ENCODE measurements around the gene RUVBL1. TPM values are rescaled to one million over a fixed set of nuclear protein-coding genes. Genes with fewer than 3 reads are reported as not detected.

RUVBL1 gene
- total and polyA plus RNA-seq, 4 experiments from 2014 or later, result 26.6 to 71.4 (median 46.9) TPM

DNA sequence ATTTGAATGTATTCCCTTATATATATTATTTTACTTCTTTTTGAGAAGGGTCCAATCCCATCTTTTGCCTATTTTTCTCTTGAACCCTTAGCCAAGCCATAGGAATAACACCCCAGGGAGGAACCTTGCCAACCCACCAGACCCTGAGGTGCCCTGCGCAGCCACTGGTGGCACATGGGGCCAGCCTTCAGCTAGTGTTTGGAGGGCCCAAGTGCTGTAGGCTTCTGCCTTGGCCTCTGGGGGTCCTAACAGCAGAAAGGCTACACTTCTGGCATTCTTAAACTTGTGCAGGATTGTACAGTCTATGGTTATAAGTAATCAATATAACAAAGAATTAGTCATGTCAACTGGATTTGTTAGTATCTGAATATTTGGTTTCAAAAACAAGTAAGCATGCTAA lies 34.5 kb downstream of the RUVBL1 start:
- Mint-ChIP-seq H3K36me3 (peaks cover 43 to 58% of the 10 kb centered on the region in 2 donors), H3K27me3 (no peaks in the 10 kb centered on the region), H3K4me3 (no peak overlapping the region), H3K9me3 (no peaks in the 10 kb centered on the region), H3K27ac (no peak overlapping the region), H3K4me1 (no peaks in the 10 kb centered on the region)
- CTCF ChIA-PET (ENCODE audit: partially characterized antibody), result interaction anchor here (1.4 kb wide), 1 partner anchor 45 kb away, joined by 4 read pairs; no protein-coding TSS in a partner anchor
- no peak for DNase-seq
- peaks cover 28% of the 10 kb centered on the region for H3K36me3 ChIP-seq (ENCODE audit: insufficient read depth, low read length)
- no peak overlapping the region for H3K27ac ChIP-seq (ENCODE audit: low read depth, low read length)
- H3K9me3 ChIP-seq (ENCODE audit: control insufficient read depth in 1 of 2, low read length in 2 of 2), result no peaks in the 10 kb centered on the region
- POLR2A ChIA-PET (ENCODE audit: partially characterized antibody), result no interaction called here
- no peaks in the 10 kb centered on the region for H3K27me3 ChIP-seq (ENCODE audit: insufficient read depth, low read length)
- intact Hi-C loops (cut with micrococcal nuclease), result no loop called here
- H3K4me3 ChIP-seq (ENCODE audit: low read length in 2 of 2), result no peak overlapping the region
- H3K4me1 ChIP-seq (ENCODE audit: insufficient read depth, low read length), result no peaks in the 10 kb centered on the region

DNA sequence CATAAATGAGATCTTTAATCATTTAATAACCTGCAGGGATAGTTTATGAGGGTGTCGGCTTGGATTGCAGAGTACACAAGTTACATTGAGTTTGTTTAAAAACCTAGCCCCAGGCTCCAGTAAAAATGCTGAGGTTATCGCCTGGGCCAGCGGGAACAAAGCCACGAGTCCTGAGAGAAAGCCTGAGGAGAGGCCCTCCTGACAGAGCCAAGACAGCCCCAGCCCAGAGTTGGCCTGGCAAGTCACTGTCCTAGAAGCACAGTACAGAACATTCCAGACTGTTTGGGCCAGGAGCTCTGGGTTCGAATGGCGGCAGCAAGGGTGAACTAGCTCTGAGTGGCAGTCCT lies 39.0 kb downstream of the RUVBL1 start:
- peak overlapping the region in 1 of 7 donors; percentile 57 for H3K27ac Mint-ChIP-seq
- CTCF ChIA-PET (ENCODE audit: partially characterized antibody), result interaction anchor here (2.3 to 3.3 kb wide), 2 partner anchors 9 to 49 kb away, joined by 8 to 10 read pairs; no protein-coding TSS in a partner anchor

DNA sequence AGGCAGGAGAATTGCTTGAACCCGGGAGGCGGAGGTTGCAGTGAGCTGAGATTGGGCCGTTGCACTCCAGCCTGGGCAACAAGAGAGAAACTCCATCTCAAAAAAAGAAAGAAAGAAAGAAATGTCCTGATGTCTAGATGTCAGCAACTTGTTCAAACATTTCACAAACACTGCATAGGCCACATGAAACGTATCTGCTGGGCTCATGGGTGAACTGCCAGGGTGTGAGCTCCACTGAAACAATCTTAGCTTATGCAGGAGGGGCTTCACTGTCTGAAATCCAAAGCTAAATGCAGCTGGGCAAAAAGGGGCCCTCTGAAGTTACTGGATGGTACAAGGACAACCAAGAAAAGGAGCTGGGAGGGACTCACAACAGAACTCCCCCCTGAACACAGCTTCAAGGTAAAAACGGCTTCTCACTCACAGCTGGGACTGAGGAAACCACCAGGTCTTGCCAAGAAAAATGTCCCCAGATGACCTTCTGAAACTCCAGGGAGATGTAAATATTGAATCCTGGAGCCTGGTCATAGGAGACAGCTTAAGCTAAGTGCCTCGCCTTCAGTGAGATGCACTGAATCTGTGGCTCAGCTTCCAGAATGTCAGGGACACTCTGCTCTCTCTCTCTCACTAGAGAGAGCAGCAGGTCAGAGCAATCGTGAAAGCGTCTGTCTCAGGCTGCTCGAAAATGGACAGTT lies 39.5 kb downstream of the RUVBL1 start:
- Mint-ChIP-seq H3K4me3 (no peak overlapping the region), H3K9me3 (no peaks in the 10 kb centered on the region), H3K4me1 (no peaks in the 10 kb centered on the region), H3K36me3 (peaks cover 75 to 78% of the 10 kb centered on the region in 2 donors), H3K27me3 (no peaks in the 10 kb centered on the region), H3K27ac (no peak overlapping the region)
- Histone ChIP-seq H3K27me3 (ENCODE audit: insufficient read depth, low read length) (no peaks in the 10 kb centered on the region), H3K36me3 (ENCODE audit: insufficient read depth, low read length) (peaks cover 41% of the 10 kb centered on the region), H3K4me1 (ENCODE audit: insufficient read depth, low read length) (no peaks in the 10 kb centered on the region), H3K9me3 (ENCODE audit: control insufficient read depth in 1 of 2, low read length in 2 of 2) (no peaks in the 10 kb centered on the region), H3K27ac (ENCODE audit: low read depth, low read length) (no peak overlapping the region), H3K4me3 (ENCODE audit: low read length in 2 of 2) (no peak overlapping the region)
- CTCF ChIA-PET (ENCODE audit: partially characterized antibody), result interaction anchor here (0.9 to 3.3 kb wide), 3 partner anchors 8 to 525 kb away, joined by 3 to 10 read pairs (median 8); no protein-coding TSS in a partner anchor
- POLR2A ChIA-PET (ENCODE audit: partially characterized antibody), result no interaction called here
- intact Hi-C loops (cut with micrococcal nuclease), result no loop called here
- no peak for DNase-seq

More for the DNA sequence above, 39.0 kb downstream of the RUVBL1 start:
- Histone ChIP-seq H3K4me1 (ENCODE audit: insufficient read depth, low read length) (no peaks in the 10 kb centered on the region), H3K4me3 (ENCODE audit: low read length in 2 of 2) (no peak overlapping the region), H3K36me3 (ENCODE audit: insufficient read depth, low read length) (peaks cover 41% of the 10 kb centered on the region), H3K9me3 (ENCODE audit: control insufficient read depth in 1 of 2, low read length in 2 of 2) (no peaks in the 10 kb centered on the region), H3K27ac (ENCODE audit: low read depth, low read length) (no peak overlapping the region), H3K27me3 (ENCODE audit: insufficient read depth, low read length) (no peaks in the 10 kb centered on the region)
- H3K4me3 Mint-ChIP-seq, result no peak overlapping the region
- no peaks in the 10 kb centered on the region for H3K9me3 Mint-ChIP-seq
- intact Hi-C loops (cut with micrococcal nuclease), result no loop called here
- H3K27me3 Mint-ChIP-seq, result no peaks in the 10 kb centered on the region
- POLR2A ChIA-PET (ENCODE audit: partially characterized antibody), result no interaction called here
- peaks cover 71 to 73% of the 10 kb centered on the region in 2 donors for H3K36me3 Mint-ChIP-seq
- H3K4me1 Mint-ChIP-seq, result no peaks in the 10 kb centered on the region
- no peak for DNase-seq

DNA sequence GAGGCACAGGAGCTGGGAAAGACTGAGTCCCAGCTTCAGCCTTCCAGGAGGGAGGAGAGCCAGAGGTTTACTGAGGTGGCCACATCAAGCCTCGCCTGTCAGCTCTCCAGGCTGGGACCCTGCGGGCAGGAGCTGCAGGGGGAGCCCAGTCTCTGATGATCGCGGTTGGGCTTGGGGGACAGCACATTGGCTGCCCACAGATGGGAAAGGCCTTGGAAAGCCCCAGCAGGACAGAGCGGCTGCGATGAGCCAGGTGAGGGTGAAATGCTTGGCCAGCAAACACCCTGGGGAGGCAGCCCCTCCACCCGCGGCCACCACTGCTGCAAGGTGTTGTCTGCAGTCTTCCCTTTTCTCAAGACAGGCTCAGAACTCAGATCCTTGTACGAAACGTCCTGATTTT lies 40.2 kb downstream of the RUVBL1 start:
- H3K4me3 ChIP-seq (ENCODE audit: low read length in 2 of 2), result no peak overlapping the region

DNA sequence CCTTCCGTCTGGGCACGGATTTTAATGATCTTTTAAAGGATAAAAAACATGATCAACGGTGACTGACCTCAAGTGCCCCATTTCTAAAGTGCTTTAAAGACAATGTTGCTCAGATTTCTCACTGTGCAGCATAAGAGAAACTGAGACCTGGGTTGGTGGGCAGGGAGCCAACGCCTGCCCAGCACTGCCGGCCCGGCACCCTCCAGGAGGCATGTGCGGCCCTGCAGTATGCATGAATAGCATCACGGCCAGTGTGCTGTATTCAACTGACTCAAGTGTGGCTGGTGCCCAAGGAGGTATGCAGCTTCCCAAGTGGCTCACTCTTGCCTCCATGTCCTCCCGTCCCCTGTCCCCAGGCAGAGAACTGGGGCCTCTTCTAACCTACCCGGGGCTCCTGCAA lies 41.1 kb downstream of the RUVBL1 start:
- no peak for DNase-seq
- H3K27ac Mint-ChIP-seq, result no peak overlapping the region
- H3K27ac ChIP-seq (ENCODE audit: low read depth, low read length), result no peak overlapping the region
- H3K9me3 ChIP-seq (ENCODE audit: control insufficient read depth in 1 of 2, low read length in 2 of 2), result no peaks in the 10 kb centered on the region
- peaks cover 40% of the 10 kb centered on the region for H3K36me3 ChIP-seq (ENCODE audit: insufficient read depth, low read length)
- peaks cover under 1% of the 10 kb centered on the region for H3K4me1 ChIP-seq (ENCODE audit: insufficient read depth, low read length)
- POLR2A ChIA-PET (ENCODE audit: partially characterized antibody), result no interaction called here
- CTCF ChIA-PET (ENCODE audit: partially characterized antibody), result interaction anchor here (1.2 to 2.3 kb wide), 2 partner anchors 51 to 415 kb away, joined by 3 to 8 read pairs; no protein-coding TSS in a partner anchor
- no peaks in the 10 kb centered on the region for H3K9me3 Mint-ChIP-seq
- intact Hi-C loops (cut with micrococcal nuclease), result no loop called here
- no peaks in the 10 kb centered on the region for H3K27me3 ChIP-seq (ENCODE audit: insufficient read depth, low read length)
- H3K36me3 Mint-ChIP-seq, result peaks cover 80 to 86% of the 10 kb centered on the region in 2 donors
- H3K4me3 Mint-ChIP-seq, result no peak overlapping the region
- peaks cover 0 to 5% (median under 1%) of the 10 kb centered on the region in 4 donors for H3K4me1 Mint-ChIP-seq
- no peaks in the 10 kb centered on the region for H3K27me3 Mint-ChIP-seq
- H3K4me3 ChIP-seq (ENCODE audit: low read length in 2 of 2), result no peak overlapping the region

More for the DNA sequence above, 40.2 kb downstream of the RUVBL1 start:
- Histone ChIP-seq H3K27ac (ENCODE audit: low read depth, low read length) (no peak overlapping the region), H3K9me3 (ENCODE audit: control insufficient read depth in 1 of 2, low read length in 2 of 2) (no peaks in the 10 kb centered on the region), H3K36me3 (ENCODE audit: insufficient read depth, low read length) (peaks cover 41% of the 10 kb centered on the region), H3K27me3 (ENCODE audit: insufficient read depth, low read length) (no peaks in the 10 kb centered on the region), H3K4me1 (ENCODE audit: insufficient read depth, low read length) (no peaks in the 10 kb centered on the region)
- no peaks in the 10 kb centered on the region for H3K9me3 Mint-ChIP-seq
- ChIA-PET POLR2A (ENCODE audit: partially characterized antibody) (no interaction called here), CTCF (ENCODE audit: partially characterized antibody) (interaction anchor here (0.9 to 2.3 kb wide), 2 partner anchors 50 to 525 kb away, joined by 3 to 8 read pairs; no protein-coding TSS in a partner anchor)
- no peak overlapping the region for H3K27ac Mint-ChIP-seq
- intact Hi-C loops (cut with micrococcal nuclease), result no loop called here
- no peak for DNase-seq
- peaks cover 81 to 83% of the 10 kb centered on the region in 2 donors for H3K36me3 Mint-ChIP-seq
- H3K27me3 Mint-ChIP-seq, result no peaks in the 10 kb centered on the region
- no peak overlapping the region for H3K4me3 Mint-ChIP-seq
- no peaks in the 10 kb centered on the region for H3K4me1 Mint-ChIP-seq

DNA sequence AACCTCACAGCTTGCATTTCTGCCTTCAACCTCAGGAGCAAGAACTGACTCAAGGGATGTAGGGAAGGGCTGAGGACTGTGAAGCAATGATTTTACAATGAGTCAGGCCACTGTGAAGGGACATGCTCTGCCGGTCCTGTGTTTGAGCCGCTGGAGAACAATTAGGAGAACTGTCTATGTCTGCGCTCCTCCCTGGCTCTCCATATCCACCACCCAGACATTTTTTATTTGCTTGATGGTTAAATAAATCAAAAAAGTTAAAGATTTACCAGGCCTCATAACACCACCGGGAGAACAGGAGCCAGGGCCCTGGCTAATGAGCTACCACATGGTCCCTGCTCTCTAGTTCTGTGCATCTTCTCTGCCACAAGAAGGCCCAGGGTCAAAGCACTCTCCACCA lies 41.8 kb downstream of the RUVBL1 start:
- no peak for DNase-seq
- Histone ChIP-seq H3K27me3 (ENCODE audit: insufficient read depth, low read length) (no peaks in the 10 kb centered on the region), H3K36me3 (ENCODE audit: insufficient read depth, low read length) (peaks cover 33% of the 10 kb centered on the region), H3K4me3 (ENCODE audit: low read length in 2 of 2) (no peak overlapping the region), H3K4me1 (ENCODE audit: insufficient read depth, low read length) (peaks cover 5% of the 10 kb centered on the region), H3K27ac (ENCODE audit: low read depth, low read length) (no peak overlapping the region), H3K9me3 (ENCODE audit: control insufficient read depth in 1 of 2, low read length in 2 of 2) (no peaks in the 10 kb centered on the region)
- Mint-ChIP-seq H3K27ac (no peak overlapping the region), H3K36me3 (peaks cover 74 to 79% of the 10 kb centered on the region in 2 donors), H3K27me3 (no peaks in the 10 kb centered on the region), H3K4me1 (peaks cover 0 to 8% (median under 1%) of the 10 kb centered on the region in 4 donors), H3K4me3 (no peak overlapping the region), H3K9me3 (no peaks in the 10 kb centered on the region)
- ChIA-PET POLR2A (ENCODE audit: partially characterized antibody) (no interaction called here), CTCF (ENCODE audit: partially characterized antibody) (interaction anchor here (1.2 kb wide), 1 partner anchor 416 kb away, joined by 3 read pairs; no protein-coding TSS in a partner anchor)
- intact Hi-C loops (cut with micrococcal nuclease), result no loop called here

DNA sequence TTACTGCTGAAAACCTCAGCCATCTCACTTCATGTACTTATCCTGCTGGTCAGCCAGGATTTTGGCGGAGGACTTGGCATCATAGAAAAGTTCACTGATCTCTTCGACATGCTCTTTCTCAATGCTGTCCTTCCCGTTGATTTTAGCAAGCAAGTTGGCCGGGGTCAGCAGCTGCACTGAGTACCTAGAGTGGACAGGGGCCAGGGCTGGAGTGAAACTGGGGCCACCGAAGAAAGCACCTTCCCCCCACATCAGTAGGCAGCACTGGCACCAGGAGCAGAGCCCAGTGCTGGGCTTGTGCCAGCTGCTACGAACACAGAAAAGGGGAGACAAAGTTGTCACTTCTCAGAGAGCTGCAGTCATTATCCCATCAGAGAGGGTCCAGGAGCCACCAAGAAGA lies 42.4 kb downstream of the RUVBL1 start:
- H3K27me3 ChIP-seq (ENCODE audit: insufficient read depth, low read length), result no peaks in the 10 kb centered on the region
- POLR2A ChIA-PET (ENCODE audit: partially characterized antibody), result no interaction called here
- peaks cover 9% of the 10 kb centered on the region for H3K4me1 ChIP-seq (ENCODE audit: insufficient read depth, low read length)
- Mint-ChIP-seq H3K9me3 (no peaks in the 10 kb centered on the region), H3K4me3 (no peak overlapping the region), H3K27me3 (no peaks in the 10 kb centered on the region), H3K36me3 (peaks cover 68 to 73% of the 10 kb centered on the region in 2 donors), H3K4me1 (peaks cover 0 to 12% (median under 1%) of the 10 kb centered on the region in 4 donors), H3K27ac (no peak overlapping the region)
- no peak for DNase-seq
- H3K36me3 ChIP-seq (ENCODE audit: insufficient read depth, low read length), result peaks cover 30% of the 10 kb centered on the region
- intact Hi-C loops (cut with micrococcal nuclease), result no loop called here
- no peak overlapping the region for H3K4me3 ChIP-seq (ENCODE audit: low read length in 2 of 2)
- H3K27ac ChIP-seq (ENCODE audit: low read depth, low read length), result no peak overlapping the region
- no peaks in the 10 kb centered on the region for H3K9me3 ChIP-seq (ENCODE audit: control insufficient read depth in 1 of 2, low read length in 2 of 2)
- CTCF ChIA-PET (ENCODE audit: partially characterized antibody), result no interaction called here

All from CD4-positive, alpha-beta memory T cell (primary cell).